OCI-M1 (cell line): Measurements from ENCODE around the gene TH.

Experiments
- DNase-seq: peaks from one replicate; lab custom pipeline; 2025; lab: John Stamatoyannopoulos, UW

TH gene

DNA sequence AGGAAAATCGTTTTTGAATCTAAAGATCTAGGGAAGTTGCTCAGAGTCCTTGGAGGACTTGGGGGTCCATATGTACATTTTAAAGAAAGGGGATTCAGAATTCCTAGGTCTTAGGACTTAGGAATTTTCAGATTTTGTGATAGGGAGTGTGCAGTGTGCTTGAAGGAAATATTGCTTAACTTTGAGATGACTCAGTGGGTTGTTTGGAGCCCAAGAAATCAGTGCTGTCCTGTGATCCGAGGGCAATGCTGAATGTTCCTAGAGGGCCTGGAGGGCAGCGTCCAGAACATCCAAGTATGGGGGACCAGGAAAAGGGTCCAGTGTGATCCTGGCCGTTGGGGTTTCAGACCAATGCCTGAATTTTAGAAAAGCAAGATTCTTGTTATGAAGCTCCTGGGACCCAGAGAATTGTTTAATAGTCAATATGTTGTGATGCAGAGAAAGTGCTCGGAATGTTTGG, 29.3 kb downstream of the TH start:
- DNase-seq, result no peak

DNA sequence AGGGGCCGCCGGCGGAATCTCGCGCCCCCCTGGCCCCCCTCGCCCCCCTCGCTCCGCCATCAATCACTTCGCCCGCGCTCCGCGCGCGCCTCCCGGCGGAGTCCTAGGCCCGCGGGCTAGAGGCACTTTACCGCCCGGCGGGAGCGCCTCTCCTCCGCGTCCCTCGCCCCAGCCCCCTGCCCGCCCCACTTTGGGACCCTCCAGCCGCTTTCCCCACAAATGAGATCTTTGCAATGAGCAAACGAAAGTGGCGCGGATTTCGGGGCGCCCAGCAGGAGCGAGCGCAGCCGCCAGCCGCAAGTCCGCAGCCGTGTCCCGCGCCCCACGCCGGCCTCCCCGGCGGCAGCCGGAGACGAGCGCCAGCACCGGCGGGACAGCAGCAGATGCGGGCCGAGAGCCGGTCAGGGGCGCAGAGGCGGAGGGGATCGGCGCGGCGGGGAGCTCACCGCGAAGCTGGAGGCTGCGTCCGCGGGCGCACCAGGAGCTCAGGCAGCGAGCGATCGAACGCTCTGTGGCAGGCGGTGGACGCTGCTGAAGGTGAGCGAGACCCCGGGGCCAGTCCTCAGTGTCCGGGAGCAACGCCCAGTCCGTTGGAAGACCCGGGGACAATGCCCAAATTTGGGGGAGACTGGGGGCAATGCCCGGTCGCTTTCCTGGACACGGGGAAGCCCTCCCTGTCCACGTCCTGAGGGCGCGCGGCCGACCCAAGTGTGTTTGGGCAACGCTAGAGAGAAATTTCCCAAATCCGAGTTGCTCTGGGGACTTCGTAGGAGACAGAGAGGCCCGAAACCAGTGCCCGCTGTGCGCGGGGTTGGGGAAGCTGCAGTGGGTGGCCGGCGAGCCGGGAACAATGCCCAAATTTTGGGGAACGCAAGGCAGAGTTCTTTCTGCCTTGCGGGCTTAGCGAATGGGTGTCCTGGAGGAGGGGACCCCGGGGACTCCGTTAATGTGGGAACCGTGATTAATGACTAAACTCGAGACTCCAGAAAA, 30.9 kb downstream of the TH start:
- DNase-seq, result no peak

DNA sequence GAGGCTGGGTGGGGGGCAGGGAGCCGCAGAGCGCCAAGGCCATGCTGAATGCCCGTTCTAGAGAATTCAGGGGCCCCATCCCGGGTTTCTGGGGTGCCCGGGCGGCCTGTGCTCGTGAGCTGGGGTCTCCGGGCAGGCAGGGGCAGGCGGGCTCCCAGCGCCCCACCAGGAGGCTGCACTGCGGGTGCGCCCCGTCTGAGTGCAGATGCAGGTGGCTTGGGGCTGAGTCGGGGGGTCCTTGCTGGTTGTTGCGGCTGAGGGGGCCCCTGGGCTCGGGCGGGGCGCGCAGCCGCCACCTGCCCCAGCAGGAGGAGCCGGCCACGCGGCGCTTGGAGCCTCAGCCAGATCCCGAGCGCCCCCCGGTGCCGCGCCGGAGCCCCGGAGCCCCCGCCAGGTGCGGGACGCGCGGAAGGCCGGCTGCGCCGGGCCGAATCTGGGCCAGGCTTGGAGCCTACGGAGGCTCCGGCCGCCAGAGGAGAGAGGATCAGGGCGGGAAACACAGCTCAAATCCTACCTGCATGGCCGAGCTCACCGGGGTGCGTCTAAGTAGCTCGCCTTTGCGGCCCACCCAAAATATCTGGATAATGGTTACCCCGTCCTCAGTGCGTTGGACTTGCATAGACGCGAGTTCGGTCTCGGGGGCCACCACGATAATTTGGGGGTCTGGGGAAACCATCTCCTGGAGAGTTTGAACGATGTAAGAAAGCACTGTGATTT, 31.8 kb downstream of the TH start:
- no peak for DNase-seq

DNA sequence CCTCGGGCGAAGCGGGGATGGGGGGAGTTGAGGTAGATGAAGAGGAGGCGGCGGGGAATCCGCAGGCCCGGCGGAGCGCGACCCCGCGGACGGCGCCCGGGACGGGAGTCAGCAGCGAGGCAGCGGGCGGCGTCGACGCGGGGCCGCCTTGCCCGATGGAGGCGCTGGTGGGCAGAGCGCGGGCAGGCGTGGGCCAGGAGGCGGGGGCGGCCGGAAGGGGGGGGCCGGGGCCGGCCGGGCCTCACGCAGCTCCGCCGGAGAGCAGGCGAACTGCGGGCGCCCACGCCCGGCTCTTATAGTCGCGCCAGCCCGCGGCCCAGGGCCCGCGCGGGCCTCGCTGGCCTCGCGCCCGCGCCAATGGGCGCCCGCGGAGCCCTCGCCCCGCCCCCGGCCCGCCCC, 32.5 kb downstream of the TH start, which contains the start of gene IGF2:
TSS of gene IGF2 (minus strand) at position 267 of the 399 bp plus-strand sequence. CDS start 3,866 bp downstream, outside the sequence.
- no peak for DNase-seq

DNA sequence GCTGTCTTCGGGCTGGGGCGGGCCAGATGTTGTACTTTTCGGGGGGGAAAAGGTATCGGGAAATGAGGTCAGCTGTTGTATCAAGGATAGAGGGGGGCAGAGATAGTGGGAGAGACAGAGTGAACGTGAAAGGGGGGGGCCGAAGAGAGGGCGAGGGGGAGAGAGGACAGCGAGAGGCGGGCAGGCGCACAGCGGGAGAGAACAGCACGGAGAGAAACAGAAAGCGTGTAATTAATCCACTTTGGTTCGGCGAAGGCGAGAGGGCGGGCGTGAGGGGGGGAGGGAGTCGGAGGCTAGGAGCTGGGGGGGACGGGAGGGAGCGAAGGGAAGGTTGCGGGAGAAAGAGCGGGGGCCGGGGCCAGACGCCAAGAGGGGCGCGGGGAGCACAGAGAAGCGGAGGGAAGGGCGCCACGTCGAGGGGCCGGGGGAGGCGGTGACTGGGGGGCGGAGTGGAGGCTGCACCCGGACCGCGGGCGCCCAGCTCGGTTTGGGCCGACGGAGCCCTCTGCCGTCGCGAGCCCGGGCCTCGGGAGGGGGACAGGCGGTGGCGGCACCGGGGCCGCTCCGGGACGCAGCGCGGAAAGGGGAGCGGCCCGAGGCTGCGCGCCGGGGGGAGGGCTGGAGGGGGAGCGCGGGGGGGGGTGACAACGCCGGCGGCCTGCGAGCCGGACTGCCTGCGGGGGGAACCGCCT, 33.0 kb downstream of the TH start:
- DNase-seq, result no peak

DNA sequence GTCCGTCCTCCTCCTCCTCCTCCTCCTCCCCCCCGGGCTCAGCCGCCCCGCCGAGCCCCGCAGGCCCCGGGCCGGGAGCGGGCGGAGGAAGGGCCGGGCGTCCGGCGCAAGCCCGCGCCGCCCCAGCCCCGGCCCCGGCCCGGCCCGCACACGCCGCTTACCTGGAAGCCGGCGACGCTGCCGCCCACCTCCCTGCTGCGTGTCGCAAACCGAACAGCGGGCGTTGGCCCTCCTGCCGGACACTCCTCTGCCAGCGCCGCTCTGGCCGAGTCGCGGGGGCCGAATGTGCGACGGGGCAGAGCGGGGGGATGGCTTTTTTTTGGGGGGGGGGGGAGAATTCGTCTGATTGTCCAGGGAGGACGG, 33.6 kb downstream of the TH start:
- DNase-seq, result no peak

DNA sequence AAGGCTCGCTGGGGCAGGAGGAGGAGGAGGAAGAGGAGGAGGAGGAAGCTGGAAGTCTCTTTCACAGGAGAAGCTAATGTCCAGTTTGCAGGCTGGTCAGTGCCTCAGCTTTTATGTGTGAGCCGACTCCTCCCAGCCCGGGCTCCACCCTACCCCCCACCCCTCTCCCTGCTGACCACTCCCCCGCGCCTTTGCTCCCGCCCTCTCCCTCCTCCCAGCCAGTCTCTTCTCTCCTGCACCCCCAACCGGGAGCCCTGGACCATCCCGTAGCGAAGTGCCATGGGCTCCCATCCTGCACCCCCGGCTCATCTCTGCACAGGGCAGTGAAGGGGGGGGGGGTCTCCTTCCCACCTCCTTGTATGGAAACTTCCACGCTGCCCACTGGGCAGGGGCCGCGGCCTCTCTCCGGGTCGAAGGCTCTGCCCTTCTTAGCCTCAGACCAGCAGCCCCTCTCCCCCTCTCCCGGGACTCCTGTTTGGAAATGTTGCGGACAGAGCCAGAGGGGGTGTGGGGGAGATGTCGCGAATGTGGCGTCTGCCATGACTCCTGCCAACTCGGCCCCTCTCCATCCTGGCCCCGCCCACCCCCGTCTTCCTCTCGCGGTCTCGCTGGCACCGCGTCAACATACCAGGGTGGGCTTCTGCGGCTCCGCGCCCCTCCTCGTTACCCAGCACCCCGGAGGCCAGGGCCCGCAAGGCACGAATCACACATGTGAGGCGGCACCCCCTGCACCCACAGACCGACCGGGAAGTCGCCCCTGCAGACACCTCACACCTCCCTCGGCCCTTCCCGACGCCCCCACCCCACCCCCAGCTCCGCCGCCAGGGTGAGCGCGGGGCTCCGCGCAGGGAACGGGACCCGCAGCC, 34.2 kb downstream of the TH start:
- no peak for DNase-seq

DNA sequence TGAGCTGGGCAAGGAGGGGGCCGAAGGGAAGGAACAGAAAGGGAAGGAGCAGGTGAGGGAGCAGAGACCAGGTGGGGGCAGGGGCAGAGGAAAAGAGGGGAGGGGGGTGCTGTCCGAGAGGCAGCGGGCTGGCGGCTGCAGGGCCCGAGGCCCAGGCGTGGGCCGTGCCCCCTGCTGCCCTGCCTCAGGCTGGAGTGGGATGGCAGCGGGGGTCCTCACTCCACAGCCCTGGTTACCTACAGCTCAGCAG, 34.7 kb downstream of the TH start:
- no peak for DNase-seq

DNA sequence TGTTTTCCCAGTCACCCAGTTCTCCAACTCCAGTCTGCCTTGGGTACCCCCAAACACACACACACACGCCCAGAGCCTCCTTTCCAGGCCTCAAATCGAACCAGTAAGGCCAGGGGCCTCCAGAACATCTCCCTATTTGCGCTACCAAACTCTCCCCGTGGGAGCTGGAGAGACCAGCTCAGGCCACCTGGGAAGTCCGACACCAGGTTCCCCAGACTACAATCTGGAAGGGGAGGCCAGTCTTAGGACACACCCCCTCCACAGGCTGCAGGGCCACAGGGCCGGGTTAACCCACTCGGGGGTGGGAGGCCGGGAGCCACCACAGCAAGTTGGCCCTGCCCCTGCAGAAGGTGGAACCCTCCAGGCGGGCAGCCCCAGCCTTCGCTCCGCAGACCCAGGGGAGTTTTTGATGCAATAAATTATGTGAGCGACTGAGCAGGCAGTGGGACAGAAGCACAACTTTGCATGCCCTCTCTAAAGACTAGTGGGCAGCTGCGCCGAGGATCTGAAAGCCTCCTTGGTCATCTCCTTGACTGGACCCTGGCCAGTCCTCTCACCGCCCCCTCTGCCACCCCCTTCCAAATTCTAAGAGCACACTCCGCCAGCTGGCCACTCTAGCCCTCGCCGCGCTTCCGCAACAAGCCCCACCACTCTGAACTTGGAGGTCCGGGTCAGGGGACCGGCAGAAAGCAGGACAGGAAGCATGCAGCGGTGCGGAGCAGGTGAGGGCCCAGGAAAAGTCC, 35.2 kb downstream of the TH start:
- DNase-seq, result no peak

DNA sequence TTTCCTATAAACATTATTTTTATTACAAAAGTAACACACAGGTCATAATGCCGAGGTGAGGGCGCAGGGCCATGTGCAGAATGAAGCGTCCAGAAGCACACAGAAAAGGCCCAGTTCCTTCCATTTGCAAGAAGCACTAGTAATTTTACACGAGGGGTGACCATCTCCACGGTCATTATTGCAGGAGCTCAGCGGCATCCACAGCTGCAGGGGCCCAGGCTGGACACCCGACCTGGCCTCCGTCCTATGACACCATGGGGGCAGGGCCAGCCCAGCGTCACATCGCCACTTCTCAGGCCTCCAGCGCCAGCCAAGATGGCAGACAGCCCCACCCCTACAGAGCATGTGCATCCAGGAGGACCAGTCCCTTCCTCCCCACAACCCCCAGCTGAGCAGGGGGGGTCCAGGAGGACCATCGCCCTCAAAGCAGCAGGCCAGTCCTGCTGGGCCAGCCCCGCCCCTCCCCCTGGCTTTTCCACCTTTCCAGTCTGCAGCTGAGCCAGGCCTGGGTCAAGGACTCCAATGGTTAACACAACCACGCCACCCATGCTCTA, 35.9 kb downstream of the TH start:
- no peak for DNase-seq

DNA sequence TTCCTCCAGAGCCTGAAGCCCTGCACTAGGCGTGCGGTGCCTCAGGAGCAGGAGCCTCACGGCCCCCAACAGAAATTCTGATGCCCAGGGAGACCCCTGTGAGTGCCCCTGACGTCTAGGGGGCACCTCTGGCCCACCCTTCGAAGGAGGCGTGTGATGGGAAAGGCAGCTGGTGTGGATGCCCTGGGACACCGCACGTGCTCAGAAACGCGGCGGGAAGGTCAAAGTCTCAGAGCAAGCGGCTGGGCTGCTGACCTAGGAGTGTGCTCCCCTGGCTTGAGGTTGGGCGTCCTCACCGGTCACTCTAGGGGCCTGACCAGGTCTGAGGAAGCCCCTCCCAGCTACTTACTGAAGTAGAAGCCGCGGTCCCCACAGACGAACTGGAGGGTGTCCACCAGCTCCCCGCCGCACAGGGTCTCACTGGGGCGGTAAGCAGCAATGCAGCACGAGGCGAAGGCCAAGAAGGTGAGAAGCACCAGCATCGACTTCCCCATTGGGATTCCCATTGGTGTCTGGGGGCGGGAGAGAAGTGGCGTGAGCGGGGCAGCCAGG, 36.5 kb downstream of the TH start:
- DNase-seq, result no peak

DNA sequence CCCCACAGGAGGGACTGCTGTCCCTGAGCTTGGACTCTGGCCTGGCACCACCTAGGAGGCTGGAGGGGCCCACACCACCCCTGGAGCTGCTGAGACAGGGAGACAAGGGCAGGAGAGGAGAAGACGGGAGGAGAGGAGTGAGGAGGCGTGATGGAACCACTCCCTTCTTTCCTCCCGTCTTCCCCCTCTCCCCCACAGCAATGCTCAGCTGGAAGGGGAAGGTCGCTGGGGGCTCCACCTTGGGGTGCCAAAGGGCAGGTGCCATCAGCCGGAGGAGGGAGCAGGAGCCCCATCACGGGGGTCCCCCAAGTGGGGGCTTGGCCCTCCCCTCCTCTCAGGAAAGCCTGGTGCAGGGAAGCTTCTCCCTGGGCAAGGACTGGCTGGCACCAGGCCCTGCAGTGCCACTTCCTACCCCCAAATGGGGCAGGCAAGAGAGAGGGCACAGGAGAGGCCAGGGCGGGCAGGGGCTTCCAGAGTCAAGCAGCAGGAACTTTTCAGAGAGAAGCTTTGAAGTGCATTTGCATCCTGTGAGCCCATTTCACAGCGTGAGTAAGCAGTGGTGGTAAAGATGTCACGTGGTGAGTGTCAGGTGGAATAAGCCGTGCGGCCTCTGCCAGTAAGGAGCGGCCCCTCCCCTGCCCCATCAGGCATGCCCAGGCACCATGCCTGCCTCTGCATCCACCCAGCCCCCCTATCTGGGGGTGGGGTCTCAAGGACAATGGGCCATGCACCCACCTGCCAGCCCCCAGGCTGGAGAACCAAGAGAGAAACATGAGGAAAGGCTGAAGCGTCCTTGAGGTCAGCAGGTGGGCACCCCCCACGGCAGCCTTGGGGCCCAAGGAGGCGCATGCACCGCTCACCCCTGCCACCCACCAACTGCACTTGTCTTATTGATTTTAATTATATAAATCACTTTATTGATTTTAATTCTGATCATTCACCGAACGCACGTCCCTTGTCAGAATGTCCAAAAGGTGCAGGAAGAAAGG, 37.3 kb downstream of the TH start:
- DNase-seq, result no peak

DNA sequence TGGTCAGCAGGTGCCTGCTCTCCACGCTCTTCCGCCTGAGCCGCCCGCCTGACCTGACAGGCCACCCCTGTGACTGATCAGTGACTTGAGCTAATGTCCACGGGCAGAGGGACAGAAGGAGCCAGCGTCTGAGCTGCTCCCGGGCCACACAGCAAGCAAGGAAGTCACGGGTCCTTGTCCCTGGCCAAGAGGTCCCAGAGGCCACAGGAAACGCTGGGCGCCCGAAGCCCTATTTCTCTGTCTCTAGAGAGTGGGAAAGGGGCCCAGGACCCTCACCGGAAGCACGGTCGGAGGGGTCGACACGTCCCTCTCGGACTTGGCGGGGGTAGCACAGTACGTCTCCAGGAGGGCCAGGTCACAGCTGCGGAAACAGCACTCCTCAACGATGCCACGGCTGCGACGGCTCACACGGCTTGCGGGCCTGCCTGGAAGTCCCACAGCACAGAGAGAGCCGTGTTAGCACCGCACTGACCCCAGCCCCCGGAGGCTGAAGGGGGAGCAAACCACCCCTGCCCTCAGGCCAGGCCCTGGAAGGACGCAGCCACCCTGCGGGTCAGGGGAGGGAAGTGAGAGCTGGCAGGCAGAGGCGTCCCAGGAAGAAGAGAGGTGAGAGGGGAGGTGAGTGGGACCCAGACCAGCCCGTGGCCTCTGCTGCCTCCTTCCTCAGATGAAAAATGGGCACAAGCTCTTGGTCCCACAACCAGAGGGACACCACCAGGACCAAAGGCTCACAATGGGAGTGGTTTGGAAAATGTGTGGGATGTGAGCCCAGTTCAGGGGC, 38.2 kb downstream of the TH start:
- no peak for DNase-seq

DNA sequence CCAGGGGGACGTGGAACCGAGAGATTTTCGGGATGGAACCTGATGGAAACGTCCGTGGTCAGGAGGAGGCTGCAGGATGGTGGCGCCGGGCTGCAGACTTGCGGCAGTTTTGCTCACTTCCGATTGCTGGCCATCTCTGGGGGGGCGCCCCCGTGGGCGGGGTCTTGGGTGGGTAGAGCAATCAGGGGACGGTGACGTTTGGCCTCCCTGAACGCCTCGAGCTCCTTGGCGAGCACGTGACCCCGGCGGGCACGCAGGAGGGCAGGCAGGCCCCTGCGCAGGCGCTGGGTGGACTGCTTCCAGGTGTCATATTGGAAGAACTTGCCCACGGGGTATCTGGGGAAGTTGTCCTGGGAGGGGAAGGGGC, 38.8 kb downstream of the TH start:
- no peak for DNase-seq

DNA sequence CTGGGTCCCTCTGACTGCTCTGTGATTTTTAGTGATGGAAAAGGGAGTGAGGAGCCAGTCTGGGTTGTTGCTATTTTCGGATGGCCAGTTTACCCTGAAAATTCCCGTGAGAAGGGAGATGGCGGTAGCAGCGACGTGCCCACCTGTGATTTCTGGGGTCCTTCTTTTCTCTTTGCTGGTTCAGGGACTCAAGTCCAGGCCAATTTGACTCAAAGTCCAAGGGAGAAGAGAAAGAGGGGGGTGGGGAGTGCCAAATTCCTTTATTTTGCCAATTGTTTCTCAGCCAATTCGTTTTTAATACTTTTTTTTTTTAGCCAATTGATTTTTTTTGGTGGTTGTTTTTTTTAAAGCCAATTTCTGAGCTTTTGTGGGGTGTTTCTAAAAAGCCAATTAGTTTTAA, 39.4 kb downstream of the TH start:
- DNase-seq, result no peak

DNA sequence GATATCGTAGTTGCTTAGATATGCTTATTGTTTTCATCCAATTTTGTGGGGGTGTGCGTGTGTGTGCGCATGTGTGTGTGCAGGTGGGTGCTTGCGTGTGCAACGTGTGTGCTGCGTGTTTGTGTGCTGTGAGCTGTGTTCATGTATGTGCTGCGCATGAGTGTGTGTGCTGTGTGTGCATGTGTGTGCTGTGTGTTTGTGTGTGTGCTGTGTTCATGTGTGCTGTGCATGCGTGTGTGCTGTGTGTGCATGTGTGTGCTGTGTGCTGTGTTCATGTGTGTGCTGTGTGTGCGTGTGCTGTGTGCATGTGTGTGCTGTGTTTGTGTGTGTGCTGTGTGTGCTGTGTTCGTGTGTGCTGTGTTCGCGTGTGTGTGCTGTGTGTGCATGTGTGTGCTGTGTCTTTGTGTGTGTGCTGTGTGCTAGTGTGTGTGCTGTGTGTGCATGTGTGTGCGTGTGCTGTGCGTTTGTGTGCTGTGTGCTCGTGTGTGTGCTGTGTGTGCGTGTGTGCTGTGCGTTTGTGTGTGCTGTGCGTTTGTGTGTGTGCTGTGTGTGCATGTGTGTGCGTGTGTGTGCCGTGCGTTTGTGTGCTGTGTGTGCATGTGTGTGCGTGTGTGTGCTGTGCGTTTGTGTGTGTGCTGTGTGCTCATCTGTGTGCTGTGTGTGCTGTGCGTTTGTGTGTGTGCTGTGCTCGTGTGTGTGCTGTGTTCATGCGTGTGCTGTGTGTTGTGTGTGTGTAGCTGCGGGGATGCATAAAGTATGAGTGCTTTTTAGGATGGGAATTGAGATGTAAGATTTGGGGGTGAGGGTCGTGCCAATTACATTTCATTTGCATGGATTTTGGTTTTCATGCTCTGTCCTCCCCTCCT, 40.0 kb downstream of the TH start:
- no peak for DNase-seq

DNA sequence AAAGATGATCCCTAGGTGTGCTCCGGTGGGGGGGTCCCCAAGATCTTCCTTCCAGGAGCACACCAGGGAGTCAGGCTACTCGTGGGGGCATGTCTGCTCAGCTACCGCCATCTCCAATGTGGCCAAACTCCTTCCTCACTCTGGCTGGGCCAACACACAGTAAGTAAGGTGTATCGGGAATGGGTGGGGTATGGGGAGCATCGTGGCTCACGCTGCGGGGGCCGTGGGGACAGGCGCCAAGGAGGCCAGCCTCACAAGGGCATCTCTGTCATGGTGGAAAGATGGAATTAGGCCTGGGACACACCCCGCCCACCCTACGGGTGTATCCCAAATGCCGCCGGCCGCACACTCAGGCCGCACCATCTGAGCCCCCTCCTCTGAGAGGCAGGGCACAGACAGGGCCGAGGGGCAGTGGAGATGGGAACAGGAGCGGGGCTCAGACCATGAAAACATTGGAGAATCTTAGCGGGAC, 40.7 kb downstream of the TH start:
- no peak for DNase-seq
